DND-41 (cell line): ENCODE results near the gene CACNA1S.

Source experiments
- EZH2 ChIP-seq: IDR thresholded peaks from 3 replicates; pipeline ENCODE4 v1.6.1; 2012; ENCODE audit warnings: borderline replicate concordance, low read depth, mild to moderate bottlenecking, moderate library complexity, low read length, inconsistent platforms; ENCODE audit not compliant: severe bottlenecking
- TF ChIP-seq, protein P1 (sequence below): IDR thresholded peaks from 2 replicates; pipeline ENCODE4 v1.5.1; 2012; ENCODE audit warnings: borderline replicate concordance, low read length, moderate library complexity, mild to moderate bottlenecking; ENCODE audit not compliant: poor library complexity, severe bottlenecking; ENCODE audit errors: extremely low read depth

DNA sequence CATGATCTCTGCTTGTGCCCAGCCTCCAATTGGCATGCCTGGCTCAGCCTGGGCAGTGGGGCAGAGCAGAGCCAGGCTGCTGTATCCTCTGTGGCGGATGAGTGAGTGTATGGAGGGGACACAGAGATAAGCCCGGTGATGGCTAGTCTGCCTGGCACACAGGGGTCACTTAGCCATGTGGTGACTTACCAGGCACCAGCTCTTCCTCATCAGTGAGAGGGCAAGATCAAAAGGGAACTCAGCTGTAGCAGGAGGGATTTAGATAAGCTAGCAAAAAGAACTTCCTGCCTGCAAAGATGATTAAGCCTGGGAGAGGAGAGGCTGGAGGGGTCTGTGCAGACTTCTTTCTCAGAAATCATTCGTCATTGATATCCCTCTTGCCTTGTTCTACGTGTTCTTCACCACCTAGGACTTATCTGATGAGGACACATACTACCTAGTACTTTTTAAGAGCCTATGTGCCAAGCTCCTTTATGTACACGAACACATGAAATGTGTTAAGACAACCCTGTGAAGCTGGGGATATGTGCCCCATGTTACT lies 96.6 kb downstream of the CACNA1S start:
- TF ChIP-seq EZH2 = no peak
- TF ChIP-seq, protein P1, sequence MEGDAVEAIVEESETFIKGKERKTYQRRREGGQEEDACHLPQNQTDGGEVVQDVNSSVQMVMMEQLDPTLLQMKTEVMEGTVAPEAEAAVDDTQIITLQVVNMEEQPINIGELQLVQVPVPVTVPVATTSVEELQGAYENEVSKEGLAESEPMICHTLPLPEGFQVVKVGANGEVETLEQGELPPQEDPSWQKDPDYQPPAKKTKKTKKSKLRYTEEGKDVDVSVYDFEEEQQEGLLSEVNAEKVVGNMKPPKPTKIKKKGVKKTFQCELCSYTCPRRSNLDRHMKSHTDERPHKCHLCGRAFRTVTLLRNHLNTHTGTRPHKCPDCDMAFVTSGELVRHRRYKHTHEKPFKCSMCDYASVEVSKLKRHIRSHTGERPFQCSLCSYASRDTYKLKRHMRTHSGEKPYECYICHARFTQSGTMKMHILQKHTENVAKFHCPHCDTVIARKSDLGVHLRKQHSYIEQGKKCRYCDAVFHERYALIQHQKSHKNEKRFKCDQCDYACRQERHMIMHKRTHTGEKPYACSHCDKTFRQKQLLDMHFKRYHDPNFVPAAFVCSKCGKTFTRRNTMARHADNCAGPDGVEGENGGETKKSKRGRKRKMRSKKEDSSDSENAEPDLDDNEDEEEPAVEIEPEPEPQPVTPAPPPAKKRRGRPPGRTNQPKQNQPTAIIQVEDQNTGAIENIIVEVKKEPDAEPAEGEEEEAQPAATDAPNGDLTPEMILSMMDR = no peak
